Fibroblast of pulmonary artery (primary cell): ENCODE results near the gene NKAIN2.
"Not testable (repeated sequence)": the region's sequence is repeated elsewhere in the genome, so short reads cannot be mapped to it uniquely, and the experiment has no call there.

Experiments
- DNase-seq: peaks from one replicate; pipeline ENCODE4 v3.0.0-alpha.2; 2010; ENCODE audit warnings: low read depth
- H3K4me3 ChIP-seq: replicated peaks from 2 replicates; pipeline ENCODE4 v1.5.1; 2011; ENCODE audit warnings: low read depth, mild to moderate bottlenecking, control low read depth, low read length, moderate library complexity
- CTCF ChIP-seq: IDR thresholded peaks from 2 replicates; pipeline ENCODE4 v1.5.1; 2011; ENCODE audit warnings: mild to moderate bottlenecking, control low read depth, low read length, inconsistent platforms; ENCODE audit errors: missing control alignments

Gene NKAIN2

GRCh38 chr6:124723671-124724070 is 920.0 kb downstream of the NKAIN2 start:
- TF ChIP-seq CTCF = no peak
- no peak overlapping the region for H3K4me3 ChIP-seq
- no peak for DNase-seq

- DNase-seq, H3K4me3 ChIP-seq: not testable (repeated sequence)
These were observed 934.1 kb downstream of the NKAIN2 start for GRCh38 chr6:124737804-124738203.

- no peak for DNase-seq
- H3K4me3 ChIP-seq = no peak overlapping the region
- TF ChIP-seq CTCF = no peak
These were observed 934.8 kb downstream of the NKAIN2 start for GRCh38 chr6:124738482-124738881.

- no peak for DNase-seq
- no peak for TF ChIP-seq CTCF
- H3K4me3 ChIP-seq = no peak overlapping the region
These were observed 937.7 kb downstream of the NKAIN2 start for GRCh38 chr6:124741341-124741740.

- no peak for DNase-seq
- no peak for TF ChIP-seq CTCF
- no peak overlapping the region for H3K4me3 ChIP-seq
These were observed 939.3 kb downstream of the NKAIN2 start for GRCh38 chr6:124742971-124743370.

- no peak for TF ChIP-seq CTCF
- H3K4me3 ChIP-seq = no peak overlapping the region
- no peak for DNase-seq
These were observed 939.8 kb downstream of the NKAIN2 start for GRCh38 chr6:124743420-124743819.

- TF ChIP-seq CTCF = no peak
- no peak for DNase-seq
- H3K4me3 ChIP-seq = no peak overlapping the region
These were observed 943.7 kb downstream of the NKAIN2 start for GRCh38 chr6:124747349-124747748.

- no peak overlapping the region for H3K4me3 ChIP-seq
- no peak for DNase-seq
- no peak for TF ChIP-seq CTCF
These were observed 945.1 kb downstream of the NKAIN2 start for GRCh38 chr6:124748778-124749177.
